Upper lobe of left lung (tissue), 6 donors: Measurements from ENCODE around the gene UGT3A2. TPM values are rescaled to one million over a fixed set of nuclear protein-coding genes. Genes with fewer than 3 reads are reported as not detected.

ENCODE experiments used
- ATAC-seq, 2 donors: fragments of 200-7000 bp; cut with Tn5 transposase; one replicate each; pipeline ENCODE4 v1.9.1; 2022; ENCODE audit warnings: mild to moderate bottlenecking in 2 of 2, moderate library complexity in 2 of 2; ENCODE audit not compliant: low FRiP score in 2 of 2
- DNase-seq, 2 donors: peaks; one replicate each; pipeline ENCODE4 v3.0.0-alpha.2; 2019 to 2020
- H3K27ac ChIP-seq, 4 donors: fragments of 200-600 bp; sonication (generic); one replicate each; pipeline ENCODE4 v1.5.1; 2016 to 2019
- H3K27me3 ChIP-seq, 4 donors: fragments of 200-600 bp; sonication (generic); one replicate each; pipeline ENCODE4 v1.5.1; 2017 to 2019
- H3K36me3 ChIP-seq, 4 donors: fragments of 200-600 bp; sonication (generic); one replicate each; pipeline ENCODE4 v1.5.1; 2016 to 2019
- H3K4me1 ChIP-seq, 4 donors: fragments of 200-600 bp; sonication (generic); one replicate each; pipeline ENCODE4 v1.5.1; 2018 to 2019
- H3K4me3 ChIP-seq, 4 donors: fragments of 200-600 bp; sonication (generic); one replicate each; pipeline ENCODE4 v1.5.1; 2017 to 2019; ENCODE audit warnings: mild to moderate bottlenecking in 2 of 4, moderate library complexity in 1 of 4
- H3K9me3 ChIP-seq, 4 donors: fragments of 200-600 bp; sonication (generic); one replicate each; pipeline ENCODE4 v1.5.1; 2018 to 2019
- EP300 ChIP-seq, 4 donors: sonication (generic); formaldehyde crosslinking; IDR thresholded peaks; one replicate each; pipeline ENCODE4 v1.5.1; 2017; ENCODE audit warnings: antibody characterized with exemption in 4 of 4, control low read depth in 2 of 4
- POLR2A ChIP-seq, 4 donors: fragments of 450-650 bp; IDR thresholded peaks; one replicate each; pipeline ENCODE4 v1.5.1; 2016 to 2017; ENCODE audit warnings: antibody characterized with exemption in 4 of 4, mild to moderate bottlenecking in 2 of 4
- POLR2AphosphoS5 ChIP-seq, 2 donors: sonication (generic); formaldehyde crosslinking; IDR thresholded peaks; one replicate each; pipeline ENCODE4 v1.5.1; 2017; ENCODE audit warnings: antibody characterized with exemption in 2 of 2
- WGBS, 2 donors: methylation state at CpG; one replicate each; pipeline ENCODE4 v1.1.5; 2017 to 2018; 5-methylcytosine and 5-hydroxymethylcytosine counted together
- total RNA-seq, 6 donors: library from RNA; depleted of rRNA in 4 of 6; stranded (reverse); fragments of >200 nt in 4 of 6; gene quantifications; one replicate each; pipeline versions ENCODE4 v1.1.0 to v1.2.1, GENCODE V29; 2016 to 2021
- TF ChIP-seq, protein P1 (sequence below), 6 experiments: fragments of 450-650 bp in 4 of 6; fragments of 200-600 bp in 2 of 6; sonication (generic) in 2 of 6; IDR thresholded peaks; one replicate each; pipeline ENCODE4 v1.5.1; 2016 to 2019; ENCODE audit warnings: antibody characterized with exemption in 6 of 6
- donor health status: DM: no; HTN: no; CAD: no; lungs with moderate emphysema.
- donor health status: DM: no; HTN: yes; CAD: no; lungs with severe emphysema.

The UGT3A2 gene, protein sequence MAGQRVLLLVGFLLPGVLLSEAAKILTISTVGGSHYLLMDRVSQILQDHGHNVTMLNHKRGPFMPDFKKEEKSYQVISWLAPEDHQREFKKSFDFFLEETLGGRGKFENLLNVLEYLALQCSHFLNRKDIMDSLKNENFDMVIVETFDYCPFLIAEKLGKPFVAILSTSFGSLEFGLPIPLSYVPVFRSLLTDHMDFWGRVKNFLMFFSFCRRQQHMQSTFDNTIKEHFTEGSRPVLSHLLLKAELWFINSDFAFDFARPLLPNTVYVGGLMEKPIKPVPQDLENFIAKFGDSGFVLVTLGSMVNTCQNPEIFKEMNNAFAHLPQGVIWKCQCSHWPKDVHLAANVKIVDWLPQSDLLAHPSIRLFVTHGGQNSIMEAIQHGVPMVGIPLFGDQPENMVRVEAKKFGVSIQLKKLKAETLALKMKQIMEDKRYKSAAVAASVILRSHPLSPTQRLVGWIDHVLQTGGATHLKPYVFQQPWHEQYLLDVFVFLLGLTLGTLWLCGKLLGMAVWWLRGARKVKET
- not detected for total RNA-seq

DNA sequence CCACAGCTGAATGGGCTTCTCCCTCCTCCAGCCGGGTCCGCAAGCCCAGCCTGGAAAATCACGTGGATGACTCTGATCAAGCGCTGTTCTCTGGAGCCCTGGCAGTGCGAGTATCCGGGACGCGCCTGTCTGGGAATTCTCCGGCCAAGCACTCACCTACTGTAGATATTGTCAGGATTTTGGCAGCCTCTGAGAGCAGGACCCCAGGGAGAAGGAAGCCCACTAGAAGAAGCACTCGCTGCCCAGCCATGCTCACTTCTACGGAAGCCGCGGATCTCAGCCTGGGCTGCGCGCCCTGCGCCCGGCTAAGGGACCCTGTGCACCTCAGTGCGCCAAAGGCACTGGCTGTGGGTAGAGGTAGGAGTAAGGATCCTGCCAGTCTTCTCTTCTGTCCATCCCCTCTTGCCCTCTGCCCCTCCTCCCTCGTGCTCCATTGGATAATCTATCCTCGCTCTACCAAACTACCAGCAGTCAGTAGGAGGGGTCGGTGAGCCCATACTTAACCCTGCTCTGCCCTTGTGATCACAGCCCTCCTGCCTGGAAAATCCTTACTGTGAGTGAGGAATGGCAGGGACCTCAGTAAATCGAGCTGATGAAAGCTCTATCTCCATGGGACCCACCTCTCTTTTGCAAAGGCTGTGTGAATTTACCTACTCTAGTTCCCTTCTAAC is at the start of gene UGT3A2:
UGT3A2 (minus strand) TSS at position 343 of the 671 bp plus-strand sequence; CDS start at position 250, 93 bp downstream.
- peaks cover 0 to 4% (median 0%) of the 10 kb centered on the region in 4 donors for H3K27me3 ChIP-seq
- H3K9me3 ChIP-seq: no peaks in the 10 kb centered on the region
- 1 to 3% methylated on average over 7 to 22 of the region's 22 CpGs for WGBS, 2 donors
- no peak within 1 kb of the TSS for H3K4me3 ChIP-seq
- peak in 1 of 2 donors; percentile 40 for DNase-seq
- no peaks in the 10 kb centered on the region for H3K36me3 ChIP-seq
- peaks cover 0 to 15% (median 3%) of the 10 kb centered on the region in 4 donors for H3K4me1 ChIP-seq
- peak in 1 of 2 donors; percentile 14 for ATAC-seq
- no peak within 1 kb of the TSS for H3K27ac ChIP-seq
- TF ChIP-seq POLR2A (IDR thresholded peaks at IDR 0.05): no peak
- TF ChIP-seq POLR2AphosphoS5 (IDR thresholded peaks at IDR 0.05): no peak
- no peak for TF ChIP-seq EP300 (IDR thresholded peaks at IDR 0.05)
- TF ChIP-seq, protein P1, sequence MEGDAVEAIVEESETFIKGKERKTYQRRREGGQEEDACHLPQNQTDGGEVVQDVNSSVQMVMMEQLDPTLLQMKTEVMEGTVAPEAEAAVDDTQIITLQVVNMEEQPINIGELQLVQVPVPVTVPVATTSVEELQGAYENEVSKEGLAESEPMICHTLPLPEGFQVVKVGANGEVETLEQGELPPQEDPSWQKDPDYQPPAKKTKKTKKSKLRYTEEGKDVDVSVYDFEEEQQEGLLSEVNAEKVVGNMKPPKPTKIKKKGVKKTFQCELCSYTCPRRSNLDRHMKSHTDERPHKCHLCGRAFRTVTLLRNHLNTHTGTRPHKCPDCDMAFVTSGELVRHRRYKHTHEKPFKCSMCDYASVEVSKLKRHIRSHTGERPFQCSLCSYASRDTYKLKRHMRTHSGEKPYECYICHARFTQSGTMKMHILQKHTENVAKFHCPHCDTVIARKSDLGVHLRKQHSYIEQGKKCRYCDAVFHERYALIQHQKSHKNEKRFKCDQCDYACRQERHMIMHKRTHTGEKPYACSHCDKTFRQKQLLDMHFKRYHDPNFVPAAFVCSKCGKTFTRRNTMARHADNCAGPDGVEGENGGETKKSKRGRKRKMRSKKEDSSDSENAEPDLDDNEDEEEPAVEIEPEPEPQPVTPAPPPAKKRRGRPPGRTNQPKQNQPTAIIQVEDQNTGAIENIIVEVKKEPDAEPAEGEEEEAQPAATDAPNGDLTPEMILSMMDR (IDR thresholded peaks at IDR 0.05): no peak

DNA sequence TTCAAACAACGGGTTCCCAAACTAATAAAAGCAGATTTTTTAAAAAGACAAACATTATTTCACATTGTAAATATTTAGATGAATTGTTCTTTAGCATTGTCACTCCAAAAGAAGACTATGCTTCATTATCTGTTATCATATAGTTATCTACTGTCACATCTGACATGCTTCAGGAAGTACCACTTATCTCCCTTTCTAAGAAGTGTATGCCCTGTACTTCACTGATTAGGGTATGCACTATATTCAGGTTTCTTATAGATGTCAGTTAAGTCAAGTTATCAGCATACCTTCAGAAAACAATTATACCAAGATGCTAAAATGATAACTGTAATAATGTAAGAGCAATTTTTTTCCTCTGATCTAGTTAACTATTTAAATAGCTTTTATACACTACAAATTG is 44.6 kb upstream of the UGT3A2 start:
- no peak for ATAC-seq

DNA sequence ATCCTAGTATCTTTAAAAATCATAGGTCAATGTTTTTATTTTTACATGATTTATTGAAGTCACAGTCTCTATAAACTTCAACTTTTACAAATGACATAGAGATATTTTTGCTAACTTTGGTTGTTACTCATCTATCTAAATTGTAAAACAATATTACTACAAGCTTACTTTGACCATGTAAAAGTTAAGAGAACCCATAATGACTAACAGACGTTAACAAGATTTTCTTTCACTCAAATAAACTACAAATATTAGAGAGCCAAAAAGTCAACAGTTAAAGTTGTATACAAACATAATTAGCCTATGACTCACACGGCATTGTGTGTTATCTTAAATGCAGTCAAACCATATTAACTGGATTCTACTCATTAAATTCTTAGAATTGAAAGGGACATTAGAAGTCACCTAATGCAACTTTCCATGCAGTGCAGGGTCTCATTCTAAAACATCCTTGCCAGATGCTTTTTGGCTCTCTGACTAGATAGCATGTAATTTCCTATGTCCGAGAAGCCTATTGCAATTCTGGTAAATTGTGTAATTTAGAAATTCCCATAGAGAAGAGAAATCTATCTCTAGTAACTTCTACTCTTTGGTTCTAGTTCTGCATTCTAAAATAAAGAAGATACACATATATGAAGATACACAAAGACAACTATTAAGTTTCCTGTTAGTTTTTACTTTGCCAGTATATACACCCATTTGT is 42.2 kb upstream of the UGT3A2 start:
- ATAC-seq (no peak), DNase-seq (no peak)
- H3K36me3 ChIP-seq: peaks cover 9 to 45% (median 16%) of the 10 kb centered on the region in 4 donors
- H3K9me3 ChIP-seq: no peaks in the 10 kb centered on the region
- WGBS, 2 donors: 64 to 70% methylated on average over 3 of the region's 3 CpGs
- no peak overlapping the region for H3K4me3 ChIP-seq
- no peak overlapping the region for H3K27ac ChIP-seq
- TF ChIP-seq POLR2AphosphoS5 (IDR thresholded peaks at IDR 0.05) (no peak), EP300 (IDR thresholded peaks at IDR 0.05) (no peak), POLR2A (IDR thresholded peaks at IDR 0.05) (no peak)
- TF ChIP-seq, protein P1 (IDR thresholded peaks at IDR 0.05): no peak
- no peaks in the 10 kb centered on the region for H3K4me1 ChIP-seq
- no peaks in the 10 kb centered on the region for H3K27me3 ChIP-seq

More for the DNA sequence above, 44.6 kb upstream of the UGT3A2 start:
- WGBS, 2 donors: 68 to 69% methylated on average over 1 of the region's 1 CpG
- no peak for TF ChIP-seq POLR2AphosphoS5 (IDR thresholded peaks at IDR 0.05)
- no peak for TF ChIP-seq POLR2A (IDR thresholded peaks at IDR 0.05)
- TF ChIP-seq, protein P1 (IDR thresholded peaks at IDR 0.05): no peak
- no peak for TF ChIP-seq EP300 (IDR thresholded peaks at IDR 0.05)
- Histone ChIP-seq H3K27me3 (no peaks in the 10 kb centered on the region), H3K9me3 (no peaks in the 10 kb centered on the region), H3K4me1 (no peaks in the 10 kb centered on the region), H3K27ac (no peak overlapping the region), H3K36me3 (peaks cover 9 to 44% (median 18%) of the 10 kb centered on the region in 4 donors), H3K4me3 (no peak overlapping the region)
- no peak for DNase-seq

DNA sequence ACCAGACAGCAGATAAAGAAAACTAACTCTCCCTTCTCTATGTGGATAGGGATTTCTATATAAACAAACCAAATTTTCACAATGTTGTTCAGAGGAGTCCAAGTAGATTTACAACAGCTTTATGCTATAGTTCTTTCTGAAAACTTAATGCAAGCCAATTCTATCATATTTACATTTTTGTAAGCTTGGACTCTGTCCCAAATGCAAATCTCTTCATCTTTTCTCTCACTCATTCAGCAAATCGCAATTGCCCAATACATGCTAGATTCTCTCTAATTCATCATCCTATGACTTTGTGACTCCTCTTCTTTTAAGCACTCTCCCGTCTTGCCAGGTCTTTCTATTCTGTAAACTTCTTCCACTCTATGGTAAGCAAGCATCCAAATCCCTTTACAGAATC is 39.1 kb upstream of the UGT3A2 start:
- no peak overlapping the region for H3K27ac ChIP-seq
- H3K4me3 ChIP-seq: no peak overlapping the region
- DNase-seq (no peak), ATAC-seq (no peak)
- no peaks in the 10 kb centered on the region for H3K9me3 ChIP-seq
- H3K36me3 ChIP-seq: peaks cover 9 to 51% (median 11%) of the 10 kb centered on the region in 4 donors
- 82 to 87% methylated on average over 2 of the region's 2 CpGs for WGBS, 2 donors
- H3K4me1 ChIP-seq: no peaks in the 10 kb centered on the region
- no peaks in the 10 kb centered on the region for H3K27me3 ChIP-seq
- TF ChIP-seq, protein P1 (IDR thresholded peaks at IDR 0.05): no peak
- TF ChIP-seq POLR2A (IDR thresholded peaks at IDR 0.05) (no peak), EP300 (IDR thresholded peaks at IDR 0.05) (no peak), POLR2AphosphoS5 (IDR thresholded peaks at IDR 0.05) (no peak)
